ENCODE measurements around the gene GLIS2. TPM values are rescaled to one million over a fixed set of nuclear protein-coding genes. Genes with fewer than 3 reads are reported as not detected.
A peak's percentile ranks its signal among the peaks of the same experiment; 100 is the strongest.

Gene GLIS2
- total RNA-seq, 2 donors from 2014 or later: 0.16 to 0.80 TPM

- Mint-ChIP-seq H3K36me3 (no peaks in the 10 kb centered on the region), H3K9me3 (no peaks in the 10 kb centered on the region)
Observed at GRCh38 chr16:4378161-4378666, 62.3 kb downstream of the GLIS2 start.

GRCh38 chr16:4378999-4379690 lies 63.3 kb downstream of the GLIS2 start:
- Mint-ChIP-seq H3K27ac (no peak overlapping the region), H3K36me3 (no peaks in the 10 kb centered on the region), H3K9me3 (no peaks in the 10 kb centered on the region)
- DNase-seq (ENCODE audit: low spot score in 2 of 2): no peak
- no peak for ATAC-seq

More at GRCh38 chr16:4378161-4378666, 62.3 kb downstream of the GLIS2 start:
- ATAC-seq: peak in 1 of 2 donors; percentile 8
- H3K27ac Mint-ChIP-seq: peak overlapping the region in 1 of 2 donors; percentile 9
- DNase-seq (ENCODE audit: low spot score in 2 of 2): no peak

- no peak for ATAC-seq
- Mint-ChIP-seq H3K36me3 (no peaks in the 10 kb centered on the region), H3K27ac (peak overlapping the region in 1 of 2 donors; percentile 65), H3K9me3 (no peaks in the 10 kb centered on the region)
- no peak for DNase-seq (ENCODE audit: low spot score in 2 of 2)
Observed at GRCh38 chr16:4380119-4381063, 64.5 kb downstream of the GLIS2 start.

- Mint-ChIP-seq H3K36me3 (no peaks in the 10 kb centered on the region), H3K9me3 (no peaks in the 10 kb centered on the region), H3K27ac (no peak overlapping the region)
- no peak for DNase-seq (ENCODE audit: low spot score in 2 of 2)
- no peak for ATAC-seq
Observed at GRCh38 chr16:4381072-4381934, 65.4 kb downstream of the GLIS2 start.

- DNase-seq (ENCODE audit: low spot score in 2 of 2) (no peak), ATAC-seq (no peak)
- Mint-ChIP-seq H3K27ac (no peak overlapping the region), H3K36me3 (no peaks in the 10 kb centered on the region), H3K9me3 (no peaks in the 10 kb centered on the region)
Observed at GRCh38 chr16:4381935-4382794, 66.3 kb downstream of the GLIS2 start.

- no peaks in the 10 kb centered on the region for H3K36me3 Mint-ChIP-seq
- ATAC-seq: no peak
- no peaks in the 10 kb centered on the region for H3K9me3 Mint-ChIP-seq
- H3K27ac Mint-ChIP-seq: peak overlapping the region in 1 of 2 donors; percentile 72
- no peak for DNase-seq (ENCODE audit: low spot score in 2 of 2)
Observed at GRCh38 chr16:4382795-4383357, 67.0 kb downstream of the GLIS2 start.

GRCh38 chr16:4383591-4384444 lies 68.0 kb downstream of the GLIS2 start:
- Mint-ChIP-seq H3K36me3 (no peaks in the 10 kb centered on the region), H3K27ac (peak overlapping the region in 1 of 2 donors; percentile 72), H3K9me3 (no peaks in the 10 kb centered on the region)
- ATAC-seq: no peak
- DNase-seq (ENCODE audit: low spot score in 2 of 2): no peak

GRCh38 chr16:4384509-4384942 lies 68.7 kb downstream of the GLIS2 start:
- Mint-ChIP-seq H3K27ac (no peak overlapping the region), H3K36me3 (no peaks in the 10 kb centered on the region), H3K9me3 (no peaks in the 10 kb centered on the region)
- ATAC-seq (no peak), DNase-seq (ENCODE audit: low spot score in 2 of 2) (no peak)

GRCh38 chr16:4385066-4385788 lies 69.4 kb downstream of the GLIS2 start:
- Mint-ChIP-seq H3K9me3 (no peaks in the 10 kb centered on the region), H3K27ac (no peak overlapping the region), H3K36me3 (no peaks in the 10 kb centered on the region)
- DNase-seq (ENCODE audit: low spot score in 2 of 2) (no peak), ATAC-seq (no peak)

- no peak for DNase-seq (ENCODE audit: low spot score in 2 of 2)
- Mint-ChIP-seq H3K36me3 (no peaks in the 10 kb centered on the region), H3K27ac (peak overlapping the region in 1 of 2 donors; percentile 23), H3K9me3 (no peaks in the 10 kb centered on the region)
- no peak for ATAC-seq
Observed at GRCh38 chr16:4385789-4386450, 70.1 kb downstream of the GLIS2 start.

- no peak for ATAC-seq
- no peaks in the 10 kb centered on the region for H3K36me3 Mint-ChIP-seq
- peak overlapping the region in 1 of 2 donors; percentile 23 for H3K27ac Mint-ChIP-seq
- H3K9me3 Mint-ChIP-seq: no peaks in the 10 kb centered on the region
- DNase-seq (ENCODE audit: low spot score in 2 of 2): no peak
Observed at GRCh38 chr16:4386451-4386805, 70.6 kb downstream of the GLIS2 start.

- H3K9me3 Mint-ChIP-seq: no peaks in the 10 kb centered on the region
- no peak overlapping the region for H3K27ac Mint-ChIP-seq
- ATAC-seq: no peak
- H3K36me3 Mint-ChIP-seq: no peaks in the 10 kb centered on the region
- no peak for DNase-seq (ENCODE audit: low spot score in 2 of 2)
Observed at GRCh38 chr16:4386951-4387565, 71.2 kb downstream of the GLIS2 start.

- ATAC-seq (no peak), DNase-seq (ENCODE audit: low spot score in 2 of 2) (no peak)
- no peaks in the 10 kb centered on the region for H3K9me3 Mint-ChIP-seq
- no peaks in the 10 kb centered on the region for H3K36me3 Mint-ChIP-seq
- no peak overlapping the region for H3K27ac Mint-ChIP-seq
Observed at GRCh38 chr16:4387781-4388180, 71.9 kb downstream of the GLIS2 start.
